NCI-H146 (cell line): ENCODE measurements around the gene TMEM163.
"Not testable (repeated sequence)": the region's sequence is repeated elsewhere in the genome, so short reads cannot be mapped to it uniquely, and the experiment has no call there.

Experiments
- DNase-seq: peaks from one replicate; lab custom pipeline; 2025; lab: John Stamatoyannopoulos, UW

TMEM163 gene

DNA sequence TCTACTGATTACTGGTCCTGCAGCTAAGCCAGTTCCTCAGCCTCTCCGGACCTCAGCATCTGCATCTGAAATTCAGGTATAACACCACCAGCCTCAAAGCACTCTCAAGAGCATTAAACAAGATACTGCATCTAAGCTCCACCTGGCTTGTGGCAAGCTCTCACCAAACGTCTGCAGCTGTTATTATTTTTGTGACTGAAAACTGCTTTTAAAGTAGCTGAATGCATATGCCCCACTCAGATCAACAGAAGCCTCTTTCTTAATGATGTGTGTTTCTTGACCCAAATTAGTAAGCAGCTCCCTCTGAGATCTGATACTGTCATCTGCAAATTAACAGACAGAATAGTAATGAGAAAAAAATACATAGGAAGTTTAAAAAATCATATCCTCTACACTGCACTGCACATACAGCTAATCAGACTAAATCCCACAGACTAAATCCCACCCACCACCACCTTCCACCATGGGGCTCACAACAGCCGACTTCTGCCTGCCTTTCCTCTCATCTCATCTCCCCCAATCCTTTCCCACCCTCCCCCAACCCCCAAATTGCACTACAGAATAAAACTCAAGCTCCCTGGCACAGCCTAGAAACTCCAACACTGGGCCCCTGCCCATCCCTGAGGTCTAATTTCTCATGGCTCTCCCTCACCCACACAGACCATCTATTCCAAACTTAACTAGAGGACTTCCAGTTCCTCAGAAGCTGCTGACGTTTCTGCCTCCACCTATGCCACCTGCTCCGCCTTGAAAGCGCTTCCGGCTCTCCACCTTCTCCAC, 52.9 kb downstream of the TMEM163 start:
- no peak for DNase-seq

DNA sequence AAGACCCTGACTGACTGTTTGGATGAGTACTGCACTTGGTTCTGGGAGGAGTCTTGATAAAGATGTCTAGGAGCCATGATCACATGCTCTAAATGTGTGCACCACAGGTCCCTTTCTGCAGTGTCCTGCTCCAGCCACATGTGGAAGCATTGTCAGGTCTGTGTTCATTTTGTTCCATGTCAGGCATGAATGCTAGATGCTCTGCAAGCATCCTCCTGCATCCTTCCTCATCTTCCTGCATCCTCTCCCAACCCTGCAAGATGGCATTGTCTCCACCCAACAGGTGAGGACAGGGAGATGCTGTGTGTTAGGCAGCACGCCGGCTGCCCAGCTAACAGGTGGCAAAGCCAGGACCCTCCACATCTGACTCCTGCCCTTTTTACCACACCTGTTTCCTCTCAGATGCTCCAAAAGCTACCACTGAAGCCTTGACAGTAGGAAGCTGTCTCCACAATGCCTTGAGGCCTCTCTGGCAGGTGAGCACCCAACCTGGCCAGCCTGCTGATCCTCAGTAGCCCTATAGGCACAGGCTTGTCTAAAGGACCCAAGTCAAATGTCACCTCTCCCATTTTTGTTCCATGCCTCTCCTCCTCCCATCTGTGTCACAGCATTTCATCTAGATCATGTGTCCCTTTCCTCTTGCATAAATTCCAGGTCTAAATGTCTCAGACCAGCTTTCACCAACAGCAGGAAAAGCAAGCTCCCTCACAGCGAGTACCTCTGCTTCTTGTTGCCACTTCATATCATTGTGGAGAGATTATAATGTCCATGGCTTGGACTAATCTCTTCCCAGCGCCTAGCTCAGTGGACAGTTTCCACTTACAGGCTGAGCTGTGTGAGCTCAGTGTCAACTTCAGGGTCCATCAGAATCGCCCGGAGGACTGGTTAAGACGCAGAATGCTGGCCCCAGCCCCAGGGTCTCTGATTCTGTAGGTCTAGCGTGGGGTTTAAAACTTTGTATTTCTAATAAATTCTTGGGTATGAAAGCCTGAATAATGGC, 55.0 kb downstream of the TMEM163 start:
- no peak for DNase-seq

DNA sequence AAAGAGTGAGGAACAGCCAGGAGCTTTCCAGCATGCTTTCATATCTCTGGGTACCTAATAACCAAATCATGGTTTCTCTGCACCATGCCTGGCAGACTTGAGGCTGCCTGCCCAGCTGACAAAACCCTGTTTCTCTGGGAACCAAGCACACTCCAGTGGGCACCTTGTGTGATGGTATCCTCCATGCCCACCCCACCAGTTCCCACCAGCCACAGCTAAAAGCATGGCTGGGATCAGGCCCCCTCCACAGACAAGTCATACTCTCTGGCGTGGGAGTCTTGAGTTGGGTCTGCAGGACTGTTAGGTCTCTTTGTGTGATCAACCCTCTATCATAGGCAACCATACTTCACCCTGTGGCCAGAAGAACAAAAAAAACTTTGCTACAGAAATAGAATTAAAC, 56.0 kb downstream of the TMEM163 start:
- DNase-seq: no peak

DNA sequence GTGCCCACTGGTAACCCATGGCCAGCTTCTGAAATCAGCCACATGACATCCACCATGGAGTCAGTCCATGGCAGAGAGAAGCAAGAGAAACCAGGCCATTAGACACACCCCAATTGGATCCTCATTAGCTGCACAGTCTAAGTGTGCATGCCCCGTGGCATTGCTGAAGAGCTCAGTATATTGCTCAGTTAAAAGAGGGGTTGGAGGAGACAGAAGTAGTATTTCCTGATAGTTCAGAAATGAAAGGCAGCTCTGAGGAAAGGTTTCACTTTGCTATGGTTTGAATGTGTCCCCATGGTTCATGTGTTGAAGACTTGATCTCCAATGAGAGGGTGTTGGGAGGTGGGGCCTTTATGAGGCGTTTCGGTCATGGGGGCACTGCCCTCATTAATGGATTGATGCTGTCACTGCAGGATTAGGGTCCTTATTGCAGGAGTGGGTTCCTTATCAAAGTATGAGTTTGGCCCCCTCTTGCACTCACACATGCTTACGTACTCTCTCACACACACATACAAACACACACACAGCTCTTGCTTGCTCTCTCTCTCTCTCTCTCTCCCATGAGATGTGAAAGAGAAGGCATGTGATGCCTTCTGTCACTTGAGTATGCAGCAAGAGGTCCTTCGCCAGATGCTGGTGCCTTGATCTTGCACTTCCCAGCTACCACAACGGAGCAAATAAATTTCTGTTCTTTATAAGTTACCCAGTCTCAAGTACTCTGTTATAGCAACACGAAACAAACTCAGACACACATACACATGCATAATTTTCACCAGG, 58.0 kb downstream of the TMEM163 start:
- DNase-seq: no peak

DNA sequence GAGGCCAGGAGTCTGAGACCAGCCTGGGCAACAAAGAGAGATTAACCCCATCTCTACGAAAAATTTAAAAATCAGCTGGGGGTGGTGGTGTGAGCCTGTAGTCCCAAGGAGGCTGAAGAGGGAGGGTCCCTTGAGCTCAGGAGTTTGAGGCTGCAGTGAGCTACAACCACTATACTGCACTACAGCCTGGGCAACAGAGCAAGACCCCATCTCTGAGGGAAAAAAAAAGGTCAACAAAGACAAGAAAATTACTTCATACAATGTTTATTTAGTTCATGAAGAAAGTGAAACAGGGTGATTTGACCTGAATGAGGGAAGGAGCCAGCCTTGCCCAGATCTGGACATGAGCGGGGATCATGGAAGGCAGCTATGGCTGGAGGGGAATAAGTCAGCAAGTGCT, 59.1 kb downstream of the TMEM163 start:
- no peak for DNase-seq

DNA sequence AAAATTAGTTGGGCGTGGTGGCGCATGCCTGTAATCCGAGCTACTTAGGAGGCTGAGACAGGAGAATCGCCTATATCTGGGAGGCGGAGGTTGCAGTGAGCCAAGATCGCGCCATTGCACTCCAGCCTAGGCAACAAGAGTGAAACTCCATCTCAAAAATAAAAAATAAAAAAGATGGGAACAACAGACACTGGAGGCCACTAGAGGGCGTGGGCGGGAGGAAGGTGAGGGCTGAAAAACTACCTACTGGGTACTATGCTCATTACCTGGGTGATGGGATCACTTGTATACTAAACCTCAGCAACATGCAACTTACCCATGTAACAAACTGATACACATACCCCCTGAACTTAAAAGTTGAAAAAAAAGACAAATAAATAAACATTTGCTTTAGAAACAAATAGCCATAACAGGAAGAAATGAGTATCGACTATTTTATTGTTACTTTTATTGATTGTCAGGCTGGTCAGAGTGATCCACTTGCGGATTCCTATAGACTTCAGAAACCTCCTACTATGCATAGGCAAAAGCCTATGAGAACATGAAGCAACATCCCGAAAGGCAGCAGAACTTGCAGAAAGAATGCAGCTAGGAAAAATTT, 61.0 kb downstream of the TMEM163 start:
- DNase-seq: no peak

DNA sequence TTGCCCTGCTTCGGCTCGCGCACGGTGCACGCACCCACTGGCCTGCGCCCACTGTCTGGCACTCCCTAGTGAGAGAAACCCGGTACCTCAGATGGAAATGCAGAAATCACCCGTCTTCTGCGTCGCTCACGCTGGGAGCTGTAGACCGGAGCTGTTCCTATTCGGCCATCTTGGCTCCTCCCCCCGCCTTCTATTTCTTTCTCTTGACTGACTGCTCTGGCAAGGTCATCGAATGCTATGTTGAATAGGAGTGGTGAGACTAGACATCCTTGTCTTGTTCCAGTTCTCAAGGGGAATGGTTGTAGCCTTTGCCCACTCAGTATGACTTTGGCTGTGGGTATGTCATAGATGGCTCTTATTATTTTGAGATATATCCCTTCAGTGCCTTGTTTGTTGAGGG, 62.4 kb downstream of the TMEM163 start:
- not testable (repeated sequence) for DNase-seq

DNA sequence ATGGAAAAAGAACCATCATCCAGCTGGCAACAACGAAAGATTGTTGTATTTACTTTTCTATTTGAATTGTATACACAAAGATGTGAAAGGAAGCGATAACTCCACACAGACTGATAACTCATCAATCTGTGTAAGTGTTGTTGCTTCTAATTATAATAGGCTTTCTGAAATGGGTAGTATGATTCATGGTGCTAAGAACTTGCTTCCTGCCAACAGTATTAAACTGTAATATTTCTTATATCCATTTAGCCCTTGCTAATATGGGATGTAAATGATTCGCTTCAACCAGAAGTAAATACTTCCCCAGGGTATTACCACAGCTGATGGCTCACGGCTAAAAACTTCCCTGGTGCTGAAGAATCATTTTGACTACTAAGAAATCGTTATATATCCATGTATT, 70.2 kb downstream of the TMEM163 start:
- DNase-seq: no peak

DNA sequence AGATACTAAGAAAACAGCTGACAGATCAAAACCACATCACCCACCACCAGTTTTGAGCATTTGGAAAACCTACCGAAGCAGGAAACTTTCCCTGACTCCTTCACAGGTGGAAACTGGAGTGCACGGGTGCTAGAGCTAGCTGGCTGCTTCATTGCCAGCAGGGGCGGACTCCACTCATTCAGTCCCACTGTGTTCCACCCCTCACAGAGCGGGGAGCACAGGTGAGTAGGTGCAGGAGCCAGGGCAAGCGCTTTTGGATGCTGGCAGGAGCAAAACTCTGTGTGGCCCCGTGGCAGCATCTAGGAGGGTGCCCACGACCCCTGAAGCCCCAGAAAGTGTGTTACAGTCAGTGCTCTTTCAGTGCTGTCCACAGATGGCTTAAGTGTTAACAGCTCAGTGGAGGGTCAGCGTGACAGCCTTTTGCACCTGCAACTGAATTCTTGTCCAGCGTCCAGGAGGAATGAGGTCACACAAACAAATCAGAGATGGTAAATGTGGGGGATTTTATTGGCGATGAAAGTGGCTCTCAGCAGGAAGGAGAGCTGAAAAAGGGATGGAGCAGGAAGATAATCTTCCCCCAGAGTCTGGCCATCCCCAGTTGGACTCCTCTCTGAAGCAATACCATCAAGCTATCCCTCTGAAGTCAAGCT, 71.1 kb downstream of the TMEM163 start:
- peak; percentile 9 for DNase-seq

DNA sequence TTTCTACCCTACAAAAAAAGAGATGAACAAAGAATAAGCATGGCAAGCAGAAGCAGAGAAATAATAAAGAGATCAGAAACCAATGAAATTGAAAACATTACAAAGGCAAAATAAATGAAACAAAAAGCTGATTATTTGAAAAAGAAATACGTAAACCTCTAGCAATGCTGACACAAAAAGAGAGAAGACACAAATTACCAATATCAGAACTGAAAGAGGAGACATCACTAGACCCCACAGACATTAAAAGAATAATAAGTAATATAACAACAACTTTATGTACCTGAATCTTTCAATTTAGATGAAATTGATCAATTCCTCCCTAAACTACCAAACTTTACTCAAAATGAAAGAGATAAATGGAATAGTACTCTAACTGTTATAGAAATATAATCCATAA, 75.9 kb downstream of the TMEM163 start:
- DNase-seq: no peak

DNA sequence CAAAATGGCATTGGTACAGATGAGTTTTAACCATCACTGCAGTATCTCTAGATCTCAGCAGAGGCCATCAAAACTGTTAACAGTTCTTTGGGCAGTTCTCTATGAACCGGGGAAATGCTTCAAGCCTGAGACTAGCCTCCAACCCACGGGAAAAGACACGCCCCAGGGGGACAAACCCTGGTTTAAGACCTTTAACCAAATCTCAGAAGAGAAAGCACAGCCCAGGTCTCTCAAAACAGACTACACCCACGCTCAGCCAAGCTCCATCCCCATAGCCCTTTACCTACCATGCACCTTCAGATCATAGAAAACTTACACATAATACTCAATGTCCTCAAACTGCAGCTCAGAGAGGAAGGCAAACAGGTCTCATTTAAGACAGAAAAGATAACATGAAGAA, 78.3 kb downstream of the TMEM163 start:
- DNase-seq: no peak

DNA sequence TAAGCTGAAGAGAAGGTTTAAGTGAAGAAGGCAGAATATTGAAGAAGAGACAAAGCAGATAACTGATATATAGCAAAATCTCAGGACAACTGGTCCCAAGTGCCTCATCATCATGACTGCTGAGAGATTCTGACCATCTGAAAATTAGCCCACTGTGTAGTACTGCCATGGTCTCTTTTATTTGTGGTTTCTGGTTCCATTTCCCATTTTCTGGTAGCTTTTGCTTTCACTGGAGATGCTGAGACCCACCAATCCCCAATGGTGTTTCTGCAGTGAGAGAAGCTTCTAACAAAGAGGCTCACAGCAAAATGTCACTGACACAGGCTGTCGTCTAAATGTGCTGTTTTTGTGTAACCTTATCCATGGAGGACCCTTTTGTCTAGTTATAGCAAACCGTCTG, 79.5 kb downstream of the TMEM163 start:
- no peak for DNase-seq

DNA sequence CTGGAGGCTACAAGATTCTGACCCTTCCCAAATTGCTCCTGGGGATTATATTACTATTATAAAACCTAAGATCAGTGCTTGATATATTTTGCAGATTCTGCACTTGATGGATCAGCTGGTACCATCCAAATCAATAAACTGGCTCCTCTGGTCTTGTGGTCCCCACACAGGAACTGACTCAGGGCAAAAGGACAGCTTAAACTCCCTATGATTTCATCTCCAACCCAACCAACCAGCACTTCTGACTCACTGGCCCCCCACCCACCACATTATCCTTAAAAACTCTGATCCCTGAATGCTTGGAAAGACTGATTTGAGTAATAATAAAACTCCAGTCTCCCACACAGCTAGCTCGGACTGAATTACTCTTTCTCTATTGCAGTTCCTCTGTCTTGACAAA, 82.1 kb downstream of the TMEM163 start:
- no peak for DNase-seq

DNA sequence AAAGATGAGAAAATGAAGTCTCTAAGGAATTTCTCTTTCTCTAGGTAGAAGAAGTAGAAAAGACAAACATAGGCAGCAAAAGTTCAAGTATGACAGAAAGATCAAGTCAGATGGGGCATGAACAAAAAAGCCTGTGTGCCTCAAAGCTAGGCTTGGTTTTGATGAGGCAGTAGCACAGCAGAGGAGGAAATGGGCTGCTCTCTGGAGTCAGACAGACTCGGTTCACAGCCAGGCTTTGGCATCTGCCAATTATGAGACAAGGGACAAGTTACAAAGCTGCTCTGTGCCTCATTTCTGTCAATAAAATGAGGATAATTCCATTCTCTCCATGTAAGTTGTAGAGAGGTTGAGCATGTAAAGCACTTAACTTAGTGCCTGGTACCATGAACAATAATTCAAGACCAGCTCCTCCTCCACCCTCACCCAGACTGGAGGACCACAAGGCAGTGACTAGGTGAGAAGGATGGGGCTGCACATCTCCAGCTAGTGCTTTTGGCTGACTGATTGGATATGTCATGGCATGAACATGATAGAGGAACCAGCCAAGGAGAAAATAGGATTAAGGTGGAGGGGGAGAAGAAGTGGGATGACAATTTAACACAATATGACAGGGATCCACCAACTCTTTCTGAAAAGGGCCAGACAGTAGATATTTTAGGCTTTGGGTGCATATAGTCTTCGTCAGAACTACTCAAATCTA, 84.6 kb downstream of the TMEM163 start:
- no peak for DNase-seq

DNA sequence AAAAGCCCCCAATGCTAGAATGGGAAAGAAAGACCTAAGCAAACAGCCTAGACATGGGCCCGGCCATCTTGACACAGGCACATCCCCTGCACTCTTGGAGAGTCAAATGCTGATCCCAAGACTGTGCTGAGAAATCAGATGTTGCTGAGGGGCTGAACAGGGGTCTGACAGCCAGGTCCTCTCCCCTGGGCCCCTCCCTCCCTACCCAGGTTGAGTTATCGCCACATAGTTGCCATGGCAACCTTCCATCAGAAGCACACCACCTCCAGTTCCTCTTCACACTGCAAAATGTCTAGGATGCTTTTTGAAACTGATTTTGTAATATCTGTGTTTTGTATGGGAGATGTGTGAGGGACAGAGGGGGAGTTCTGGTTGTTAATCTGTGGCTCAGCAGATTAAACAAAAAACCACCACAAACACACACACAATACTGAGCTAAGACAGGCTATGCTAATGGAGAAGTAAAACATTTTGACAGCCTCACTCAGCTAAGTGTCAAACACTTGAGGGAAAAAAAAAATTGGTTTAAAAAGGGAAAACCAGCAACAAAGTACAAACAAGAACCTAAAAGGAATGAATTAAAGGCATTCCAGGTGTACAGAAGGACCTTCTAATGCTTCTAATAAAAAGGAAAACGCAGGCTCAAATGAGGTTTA, 88.2 kb downstream of the TMEM163 start:
- peak; percentile 5 for DNase-seq

DNA sequence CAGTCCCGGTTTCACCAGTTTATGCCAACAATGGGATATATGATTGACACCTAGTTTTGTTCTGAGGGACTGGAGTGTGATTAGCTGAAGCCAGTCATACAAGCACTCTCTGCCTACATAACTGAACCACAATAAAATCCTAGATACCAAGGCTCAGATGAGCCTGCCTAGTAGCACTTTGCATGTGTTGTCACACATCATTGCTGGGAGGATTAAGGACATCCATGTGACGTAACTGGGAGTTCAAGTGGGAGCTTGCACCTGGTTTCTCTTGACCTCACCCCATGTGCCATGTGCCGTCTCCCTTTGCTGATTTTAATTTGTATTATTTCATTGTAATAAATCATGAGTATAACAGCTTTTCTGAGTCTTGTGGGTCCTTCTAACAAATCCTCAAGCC, 90.3 kb downstream of the TMEM163 start:
- DNase-seq: no peak

DNA sequence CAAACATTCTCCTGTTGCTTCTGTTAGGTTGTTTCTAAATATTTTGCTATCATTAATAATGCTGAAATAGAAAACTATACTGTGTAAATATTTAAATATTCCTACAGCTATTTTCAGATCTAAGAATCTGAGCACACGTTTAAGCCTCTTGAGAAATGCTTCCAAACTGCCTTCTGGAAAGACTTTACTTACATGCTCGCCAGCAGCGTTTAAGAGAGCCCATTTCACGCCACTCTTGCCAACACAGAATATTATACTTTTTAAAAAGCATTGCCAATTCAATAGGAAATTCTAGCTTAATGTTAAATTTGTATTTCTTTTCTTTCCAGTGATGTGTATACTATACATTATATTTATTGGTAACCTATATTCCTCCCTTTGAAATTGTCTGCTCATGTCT, 92.0 kb downstream of the TMEM163 start:
- no peak for DNase-seq

DNA sequence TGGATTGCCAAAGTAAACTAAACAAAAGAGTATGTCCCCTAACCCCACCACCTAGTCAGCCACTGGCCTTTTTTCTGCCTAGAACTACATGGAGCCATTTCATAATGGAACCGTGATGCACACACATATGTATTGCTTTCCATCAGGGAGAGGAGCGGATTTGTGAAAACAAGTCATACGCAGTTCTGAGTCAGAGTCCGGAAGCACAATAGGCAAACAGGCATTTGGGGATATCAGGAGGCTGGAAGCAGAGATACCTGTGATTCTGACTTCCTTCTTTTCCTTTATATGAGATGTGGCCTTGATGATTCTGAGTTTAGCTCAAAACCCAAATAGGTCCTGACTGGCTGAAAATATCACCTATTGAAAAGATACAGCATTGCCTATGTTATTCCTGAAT, 93.5 kb downstream of the TMEM163 start:
- no peak for DNase-seq

DNA sequence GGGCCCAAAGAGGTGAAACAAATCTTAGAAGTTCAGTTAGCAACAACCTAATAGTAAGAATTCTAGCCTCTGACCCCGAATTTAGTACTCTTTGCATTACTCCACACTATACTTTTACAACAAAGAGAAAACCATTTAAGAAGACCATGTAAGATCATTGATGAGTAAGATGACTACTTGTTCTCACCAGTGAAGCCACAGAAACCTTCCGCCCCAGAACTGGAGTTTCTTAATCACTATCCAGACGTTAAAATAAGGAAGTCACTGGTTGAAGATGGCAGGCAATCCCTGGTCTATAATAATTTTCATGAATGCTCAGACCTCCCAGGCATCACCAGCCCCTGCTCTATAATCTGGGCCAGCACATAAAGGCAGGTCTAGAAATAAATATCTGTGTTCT, 95.0 kb downstream of the TMEM163 start:
- no peak for DNase-seq

DNA sequence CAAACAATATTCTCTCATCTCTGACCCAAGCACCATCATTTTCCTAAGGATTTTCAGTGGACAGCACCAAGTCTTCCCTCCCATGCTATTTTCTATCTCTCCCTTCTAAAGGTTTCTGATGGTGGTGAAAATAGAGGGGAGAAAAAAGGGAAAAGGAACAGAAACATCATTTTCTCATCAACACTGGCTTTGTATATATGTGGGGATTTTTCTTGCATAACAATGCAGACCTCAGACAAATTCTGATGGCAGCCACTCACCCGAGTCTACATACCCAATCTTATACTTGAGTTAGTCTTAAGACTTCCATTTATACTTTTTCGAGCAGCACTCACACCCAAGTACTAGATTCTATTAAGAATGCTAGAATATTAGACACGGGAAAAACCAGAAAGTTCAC, 95.8 kb downstream of the TMEM163 start:
- DNase-seq: no peak
